ENCODE measurements around the gene NKAIN1.
"Not testable (repeated sequence)": the region's sequence is repeated elsewhere in the genome, so short reads cannot be mapped to it uniquely, and the experiment has no call there.

The NKAIN1 gene

GRCh38 chr1:31180338-31180737 is 59.3 kb downstream of the NKAIN1 start:
- Histone ChIP-seq H3K36me3 (ENCODE audit: control insufficient read depth, insufficient read depth, low read length) (no peaks in the 10 kb centered on the region), H3K9me3 (ENCODE audit: control insufficient read depth, low read length) (no peaks in the 10 kb centered on the region), H3K4me3 (ENCODE audit: low read depth, low read length) (no peak overlapping the region), H3K9ac (no peak overlapping the region), H3K4me2 (ENCODE audit: low read length) (no peak overlapping the region), H3K27ac (no peak overlapping the region), H2AFZ (no peak overlapping the region), H3K79me2 (no peaks in the 10 kb centered on the region), H3K27me3 (ENCODE audit: control insufficient read depth, insufficient read depth, low read length) (no peaks in the 10 kb centered on the region), H3K4me1 (no peaks in the 10 kb centered on the region)
- TF ChIP-seq, protein P1, sequence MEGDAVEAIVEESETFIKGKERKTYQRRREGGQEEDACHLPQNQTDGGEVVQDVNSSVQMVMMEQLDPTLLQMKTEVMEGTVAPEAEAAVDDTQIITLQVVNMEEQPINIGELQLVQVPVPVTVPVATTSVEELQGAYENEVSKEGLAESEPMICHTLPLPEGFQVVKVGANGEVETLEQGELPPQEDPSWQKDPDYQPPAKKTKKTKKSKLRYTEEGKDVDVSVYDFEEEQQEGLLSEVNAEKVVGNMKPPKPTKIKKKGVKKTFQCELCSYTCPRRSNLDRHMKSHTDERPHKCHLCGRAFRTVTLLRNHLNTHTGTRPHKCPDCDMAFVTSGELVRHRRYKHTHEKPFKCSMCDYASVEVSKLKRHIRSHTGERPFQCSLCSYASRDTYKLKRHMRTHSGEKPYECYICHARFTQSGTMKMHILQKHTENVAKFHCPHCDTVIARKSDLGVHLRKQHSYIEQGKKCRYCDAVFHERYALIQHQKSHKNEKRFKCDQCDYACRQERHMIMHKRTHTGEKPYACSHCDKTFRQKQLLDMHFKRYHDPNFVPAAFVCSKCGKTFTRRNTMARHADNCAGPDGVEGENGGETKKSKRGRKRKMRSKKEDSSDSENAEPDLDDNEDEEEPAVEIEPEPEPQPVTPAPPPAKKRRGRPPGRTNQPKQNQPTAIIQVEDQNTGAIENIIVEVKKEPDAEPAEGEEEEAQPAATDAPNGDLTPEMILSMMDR (IDR thresholded peaks at IDR 0.05), result no peak

- H3K4me2 ChIP-seq (ENCODE audit: low read length); H3K79me2 ChIP-seq; H3K27me3 ChIP-seq (ENCODE audit: control insufficient read depth, insufficient read depth, low read length); H3K9me3 ChIP-seq (ENCODE audit: control insufficient read depth, low read length); H3K27ac ChIP-seq; H3K4me3 ChIP-seq (ENCODE audit: low read depth, low read length); H3K36me3 ChIP-seq (ENCODE audit: control insufficient read depth, insufficient read depth, low read length); H2AFZ ChIP-seq; H3K4me1 ChIP-seq; H3K9ac ChIP-seq: not testable (repeated sequence)
These were observed 63.4 kb downstream of the NKAIN1 start for GRCh38 chr1:31176291-31176690.

DNA sequence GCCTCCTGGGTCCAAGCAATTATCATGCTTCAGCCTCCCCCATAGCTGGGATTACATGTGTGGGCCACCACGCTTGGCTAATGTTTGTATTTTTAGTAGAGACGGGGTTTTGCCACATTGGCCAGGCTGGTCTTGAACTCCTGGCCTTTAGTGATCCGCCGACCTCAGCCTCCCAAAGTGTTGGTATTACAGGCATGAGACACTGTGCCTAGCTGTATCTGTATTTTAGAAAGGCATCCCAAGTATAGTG is 69.3 kb downstream of the NKAIN1 start:
- Histone ChIP-seq H3K4me3 (ENCODE audit: low read depth, low read length) (no peak overlapping the region), H2AFZ (peak overlapping the region; percentile 68), H3K27ac (peak overlapping the region; percentile 89), H3K4me1 (peaks cover 8% of the 10 kb centered on the region), H3K27me3 (ENCODE audit: control insufficient read depth, insufficient read depth, low read length) (no peaks in the 10 kb centered on the region), H3K4me2 (ENCODE audit: low read length) (peak overlapping the region; percentile 43), H3K9me3 (ENCODE audit: control insufficient read depth, low read length) (no peaks in the 10 kb centered on the region), H3K36me3 (ENCODE audit: control insufficient read depth, insufficient read depth, low read length) (no peaks in the 10 kb centered on the region), H3K9ac (no peak overlapping the region), H3K79me2 (no peaks in the 10 kb centered on the region)
- TF ChIP-seq, protein P1 (IDR thresholded peaks at IDR 0.05), result no peak

DNA sequence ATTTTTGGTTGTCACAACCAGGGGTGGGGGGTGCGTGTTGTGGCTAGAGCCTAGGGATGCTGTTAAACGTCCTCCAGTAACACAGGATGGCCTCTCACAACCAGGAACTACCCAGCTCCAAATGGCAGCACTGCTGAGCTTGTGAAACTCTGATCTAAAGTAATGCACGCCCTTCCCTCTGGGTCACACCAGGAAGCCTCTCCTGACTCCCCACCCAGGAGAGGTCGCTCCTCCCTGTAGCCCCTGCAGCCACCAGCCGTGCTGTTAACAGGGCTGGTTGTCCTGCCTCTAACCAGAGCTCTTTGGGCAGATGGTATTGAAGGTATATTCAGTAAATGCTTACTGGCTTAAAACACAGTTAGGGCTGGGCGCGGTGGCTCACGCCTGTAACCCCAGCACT is 73.2 kb downstream of the NKAIN1 start:
- Histone ChIP-seq H3K9me3 (ENCODE audit: control insufficient read depth, low read length) (no peaks in the 10 kb centered on the region), H3K4me2 (ENCODE audit: low read length) (no peak overlapping the region), H3K79me2 (no peaks in the 10 kb centered on the region), H2AFZ (no peak overlapping the region), H3K9ac (no peak overlapping the region), H3K27ac (no peak overlapping the region), H3K27me3 (ENCODE audit: control insufficient read depth, insufficient read depth, low read length) (no peaks in the 10 kb centered on the region), H3K36me3 (ENCODE audit: control insufficient read depth, insufficient read depth, low read length) (no peaks in the 10 kb centered on the region), H3K4me3 (ENCODE audit: low read depth, low read length) (no peak overlapping the region), H3K4me1 (peaks cover 5% of the 10 kb centered on the region)
- TF ChIP-seq, protein P1 (IDR thresholded peaks at IDR 0.05), result no peak

DNA sequence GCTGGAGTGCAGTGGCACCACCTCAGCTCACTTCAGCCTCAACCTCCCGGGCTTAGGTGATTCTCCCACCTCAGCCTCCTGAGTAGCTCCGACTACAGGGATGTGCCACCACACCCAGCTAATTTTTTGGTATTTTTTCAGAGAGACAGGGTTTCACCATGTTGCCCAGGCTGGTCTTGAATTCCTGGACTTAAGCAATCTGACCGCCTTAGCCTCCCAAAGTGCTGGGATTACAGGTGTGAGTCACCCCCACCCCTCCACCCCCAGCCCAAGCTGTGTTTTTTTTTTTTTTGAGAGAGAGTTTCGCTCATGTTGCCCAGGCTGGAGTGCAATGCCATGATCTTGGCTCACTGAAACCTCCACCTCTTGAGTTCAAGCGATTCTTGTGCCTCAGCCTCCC is 75.4 kb downstream of the NKAIN1 start:
- H3K4me2 ChIP-seq (ENCODE audit: low read length), result no peak overlapping the region
- no peaks in the 10 kb centered on the region for H3K36me3 ChIP-seq (ENCODE audit: control insufficient read depth, insufficient read depth, low read length)
- H3K4me1 ChIP-seq, result no peaks in the 10 kb centered on the region
- no peaks in the 10 kb centered on the region for H3K79me2 ChIP-seq
- no peaks in the 10 kb centered on the region for H3K9me3 ChIP-seq (ENCODE audit: control insufficient read depth, low read length)
- no peak overlapping the region for H2AFZ ChIP-seq
- TF ChIP-seq, protein P1 (IDR thresholded peaks at IDR 0.05), result no peak
- no peak overlapping the region for H3K9ac ChIP-seq
- H3K27ac ChIP-seq, result no peak overlapping the region
- H3K4me3 ChIP-seq (ENCODE audit: low read depth, low read length), result no peak overlapping the region
- H3K27me3 ChIP-seq (ENCODE audit: control insufficient read depth, insufficient read depth, low read length), result no peaks in the 10 kb centered on the region

Measured in parathyroid adenoma (tissue), 2 donors.